Gastroesophageal sphincter (tissue), 4 donors: ENCODE measurements around the gene MRPL51. TPM values are rescaled to one million over a fixed set of nuclear protein-coding genes. Genes with fewer than 3 reads are reported as not detected.

Experiments used
- ATAC-seq: fragments of 150-250 bp; one replicate; pipeline ENCODE4 v1.9.1; 2016; ENCODE audit warnings: mild to moderate bottlenecking, moderate library complexity
- H3K27ac ChIP-seq, 4 donors: fragments of 200-600 bp; sonication (generic) in 3 of 4; 1 replicate in 3 of 4; 2 replicates in 1 of 4; pipeline ENCODE4 v1.5.1; 2016 to 2019
- H3K27me3 ChIP-seq: fragments of 200-600 bp; sonication (generic); one replicate; pipeline ENCODE4 v1.5.1; 2019
- H3K36me3 ChIP-seq, 2 donors: fragments of 200-600 bp; sonication (generic); one replicate each; pipeline ENCODE4 v1.5.1; 2019; ENCODE audit warnings: control low read depth in 1 of 2
- H3K4me1 ChIP-seq, 3 donors: fragments of 200-600 bp; sonication (generic); 1 replicate in 2 of 3; 2 replicates in 1 of 3; pipeline ENCODE4 v1.5.1; 2016 to 2019; ENCODE audit warnings: control low read depth in 2 of 3
- H3K4me3 ChIP-seq, 2 donors: fragments of 200-600 bp; sonication (generic); one replicate each; pipeline ENCODE4 v1.5.1; 2019; ENCODE audit warnings: mild to moderate bottlenecking in 1 of 2, moderate library complexity in 1 of 2
- H3K9me3 ChIP-seq, 3 donors: fragments of 200-600 bp; sonication (generic); one replicate each; pipeline ENCODE4 v1.5.1; 2017 to 2019; ENCODE audit warnings: control low read depth in 2 of 3
- EP300 ChIP-seq: sonication (generic); formaldehyde crosslinking; IDR thresholded peaks from one replicate; pipeline ENCODE4 v1.6.1; 2017; ENCODE audit warnings: antibody characterized with exemption, mild to moderate bottlenecking
- POLR2A ChIP-seq, 2 donors: fragments of 450-650 bp; IDR thresholded peaks; one replicate each; pipeline ENCODE4 v1.6.1; 2017; ENCODE audit warnings: antibody characterized with exemption in 2 of 2, mild to moderate bottlenecking in 2 of 2, moderate library complexity in 1 of 2
- POLR2AphosphoS5 ChIP-seq: sonication (generic); formaldehyde crosslinking; IDR thresholded peaks from one replicate; pipeline ENCODE4 v1.6.1; 2017; ENCODE audit warnings: antibody characterized with exemption
- WGBS, 2 donors: methylation state at CpG; one replicate each; pipeline ENCODE4 v1.1.5; 2018; ENCODE audit warnings: low coverage in 1 of 2; 5-methylcytosine and 5-hydroxymethylcytosine counted together
- total RNA-seq, 4 donors: library from RNA; depleted of rRNA; stranded (reverse); fragments of >200 nt; gene quantifications; one replicate each; pipeline ENCODE4 v1.1.0, GENCODE V29; 2016
- TF ChIP-seq, protein P1 (sequence below), 4 experiments: fragments of 200-600 bp in 2 of 4; fragments of 450-650 bp in 2 of 4; sonication (generic) in 1 of 4; IDR thresholded peaks; one replicate each; pipeline ENCODE4 v1.5.1; 2017 to 2019; ENCODE audit warnings: antibody characterized with exemption in 4 of 4, mild to moderate bottlenecking in 2 of 4, moderate library complexity in 2 of 4

MRPL51 gene
- 10 to 100 TPM; 51.0 to 99.3 (median 66.0) TPM for total RNA-seq

DNA sequence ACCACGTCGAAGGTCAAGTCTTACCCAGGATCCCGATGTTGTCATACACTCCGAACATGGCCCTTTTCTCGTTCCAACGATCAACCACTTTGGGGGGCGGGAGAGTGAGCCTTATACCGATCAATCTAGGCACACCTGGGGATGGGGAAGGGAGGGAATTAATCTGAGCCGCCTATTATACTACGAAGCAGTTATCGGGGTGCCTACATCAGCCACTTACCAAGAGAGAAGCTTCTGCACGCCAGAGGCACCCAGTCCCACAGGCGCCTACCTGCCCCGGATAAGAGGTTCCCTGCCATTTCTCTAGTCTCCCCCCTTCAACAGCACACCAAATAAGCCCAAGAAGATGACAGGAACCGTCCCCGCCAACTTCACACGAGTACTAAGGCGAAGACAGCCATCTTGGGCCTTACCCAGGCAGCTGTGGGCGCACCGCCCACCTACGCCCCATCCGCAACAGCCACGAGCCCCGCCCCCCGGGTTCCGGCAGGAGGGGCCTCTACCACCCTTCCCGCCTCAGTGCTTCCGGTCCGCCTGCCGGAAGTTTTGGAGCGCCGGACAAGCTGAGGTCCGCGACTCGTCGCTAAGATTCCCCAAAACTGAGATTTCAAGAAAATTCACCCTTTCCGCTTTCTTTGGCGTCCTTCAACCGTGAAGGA, at the start of gene MRPL51:
TSS of gene MRPL51 (minus strand) at position 425 of the 659 bp plus-strand sequence. CDS start at position 299, 126 bp downstream.
- 0 to 2% methylated on average over 5 to 13 of the region's 39 CpGs for WGBS, 2 donors
- Histone ChIP-seq H3K36me3 (peaks cover 0 to 38% of the 10 kb centered on the region in 2 donors), H3K4me3 (peak within 1 kb of the TSS; percentile 84 to 97), H3K27ac (peak within 1 kb of the TSS; percentile 93 to 99 (median 98)), H3K9me3 (no peaks in the 10 kb centered on the region), H3K4me1 (peaks cover 6 to 48% (median 7%) of the 10 kb centered on the region in 3 donors), H3K27me3 (no peaks in the 10 kb centered on the region)
- ATAC-seq = peak; percentile 95
- TF ChIP-seq EP300 (no peak), POLR2A (IDR thresholded peaks at IDR 0.05) (peak; percentile 69 to 77), POLR2AphosphoS5 (peak; percentile 91)
- TF ChIP-seq, protein P1, sequence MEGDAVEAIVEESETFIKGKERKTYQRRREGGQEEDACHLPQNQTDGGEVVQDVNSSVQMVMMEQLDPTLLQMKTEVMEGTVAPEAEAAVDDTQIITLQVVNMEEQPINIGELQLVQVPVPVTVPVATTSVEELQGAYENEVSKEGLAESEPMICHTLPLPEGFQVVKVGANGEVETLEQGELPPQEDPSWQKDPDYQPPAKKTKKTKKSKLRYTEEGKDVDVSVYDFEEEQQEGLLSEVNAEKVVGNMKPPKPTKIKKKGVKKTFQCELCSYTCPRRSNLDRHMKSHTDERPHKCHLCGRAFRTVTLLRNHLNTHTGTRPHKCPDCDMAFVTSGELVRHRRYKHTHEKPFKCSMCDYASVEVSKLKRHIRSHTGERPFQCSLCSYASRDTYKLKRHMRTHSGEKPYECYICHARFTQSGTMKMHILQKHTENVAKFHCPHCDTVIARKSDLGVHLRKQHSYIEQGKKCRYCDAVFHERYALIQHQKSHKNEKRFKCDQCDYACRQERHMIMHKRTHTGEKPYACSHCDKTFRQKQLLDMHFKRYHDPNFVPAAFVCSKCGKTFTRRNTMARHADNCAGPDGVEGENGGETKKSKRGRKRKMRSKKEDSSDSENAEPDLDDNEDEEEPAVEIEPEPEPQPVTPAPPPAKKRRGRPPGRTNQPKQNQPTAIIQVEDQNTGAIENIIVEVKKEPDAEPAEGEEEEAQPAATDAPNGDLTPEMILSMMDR (IDR thresholded peaks at IDR 0.05) = no peak

DNA sequence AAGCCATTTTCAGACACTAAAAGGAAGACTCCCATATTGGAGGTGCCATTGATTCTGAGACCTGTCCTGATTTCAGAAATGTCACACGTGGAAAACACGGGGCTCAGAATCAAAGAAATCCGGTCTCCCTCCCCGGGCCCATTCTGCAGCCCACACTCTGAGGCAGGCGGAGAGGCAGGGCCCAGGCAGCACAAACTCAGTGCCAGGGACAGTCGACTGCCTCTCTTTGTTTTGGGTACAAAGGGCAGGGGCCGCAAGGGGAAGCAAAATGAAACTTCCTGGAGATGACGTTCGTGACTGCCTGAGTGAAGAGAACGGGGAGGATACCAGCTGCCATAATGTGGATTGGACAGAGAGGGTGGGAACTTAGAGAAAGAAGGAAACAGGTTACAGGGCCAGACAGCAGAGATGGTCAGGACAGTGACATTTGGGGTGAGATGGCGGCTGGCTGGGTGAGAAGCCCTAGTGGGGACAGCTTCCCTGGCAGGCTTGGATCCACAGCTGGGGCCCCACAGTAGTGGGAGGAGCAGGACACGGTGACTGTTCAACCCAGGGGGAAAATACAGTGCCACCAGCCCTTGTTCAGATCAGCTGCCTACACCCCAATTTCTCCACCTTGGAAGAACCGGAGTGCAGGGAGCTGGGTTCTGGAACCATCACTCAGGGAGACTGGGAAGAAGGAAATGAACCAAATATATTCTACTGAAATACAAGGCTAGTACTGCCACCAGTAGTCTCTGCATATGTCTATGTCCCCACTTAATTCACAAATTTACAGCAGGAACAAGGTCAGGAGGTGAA, 49.3 kb upstream of the MRPL51 start:
- Histone ChIP-seq H3K4me1 (peaks cover 0 to 52% (median 19%) of the 10 kb centered on the region in 3 donors), H3K27me3 (no peaks in the 10 kb centered on the region), H3K9me3 (no peaks in the 10 kb centered on the region), H3K4me3 (no peak overlapping the region), H3K36me3 (peaks cover 0 to 84% of the 10 kb centered on the region in 2 donors), H3K27ac (peak overlapping the region in 3 of 4 donors; percentile 15 to 99 (median 96))
- no peak for ATAC-seq
- WGBS, 2 donors = 83 to 86% methylated on average over 6 to 8 of the region's 13 CpGs
- no peak for TF ChIP-seq POLR2AphosphoS5
- TF ChIP-seq, protein P1 (IDR thresholded peaks at IDR 0.05) = no peak
- no peak for TF ChIP-seq POLR2A (IDR thresholded peaks at IDR 0.05)
- TF ChIP-seq EP300 = no peak

DNA sequence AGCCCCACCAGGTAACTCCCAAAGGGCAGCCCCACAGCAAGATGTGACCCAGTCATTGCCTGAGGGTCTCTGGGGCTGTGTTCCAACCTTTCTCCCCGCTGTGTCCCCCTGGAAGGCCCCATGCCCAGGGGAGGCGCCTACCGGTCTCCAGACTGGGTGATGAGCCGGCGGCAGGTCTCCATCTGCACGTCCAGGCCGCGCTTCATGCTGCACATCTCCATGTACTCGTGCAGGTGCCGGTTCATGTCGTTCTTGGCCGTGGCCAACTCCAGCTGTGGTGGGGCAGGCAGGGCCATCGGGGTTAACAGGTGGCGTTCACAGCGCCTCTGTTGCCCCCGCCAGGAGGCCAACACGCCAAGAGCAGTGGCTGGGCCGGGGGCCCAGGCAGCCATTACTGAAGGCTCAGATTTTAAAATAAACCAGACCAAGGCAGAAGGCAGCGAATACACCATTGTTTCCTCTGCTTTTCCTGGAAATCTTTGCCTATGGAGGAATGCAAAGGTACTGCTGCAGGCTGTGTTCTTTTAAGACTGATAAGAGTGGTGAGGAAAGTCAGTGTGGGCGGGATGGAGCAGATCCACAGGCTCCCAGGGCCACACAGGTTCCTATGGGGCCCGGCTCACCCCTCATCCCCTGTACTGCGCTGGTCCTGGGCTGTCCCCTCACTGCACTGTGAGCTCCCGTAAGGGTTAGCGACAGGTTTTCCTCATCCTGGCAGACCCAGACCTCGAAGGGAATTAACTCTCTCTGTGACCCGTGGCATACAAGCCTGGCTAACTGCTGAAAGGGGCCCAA, 48.5 kb upstream of the MRPL51 start:
- Histone ChIP-seq H3K27me3 (no peaks in the 10 kb centered on the region), H3K4me3 (no peak overlapping the region), H3K27ac (peak overlapping the region in 3 of 4 donors; percentile 84 to 99 (median 96)), H3K36me3 (peaks cover 0 to 84% of the 10 kb centered on the region in 2 donors), H3K9me3 (no peaks in the 10 kb centered on the region), H3K4me1 (peaks cover 0 to 56% (median 22%) of the 10 kb centered on the region in 3 donors)
- 60 to 79% methylated on average over 1 to 4 of the region's 26 CpGs for WGBS, 2 donors
- no peak for TF ChIP-seq POLR2A (IDR thresholded peaks at IDR 0.05)
- TF ChIP-seq, protein P1 (IDR thresholded peaks at IDR 0.05) = no peak
- TF ChIP-seq POLR2AphosphoS5 = no peak
- TF ChIP-seq EP300 = no peak
- ATAC-seq = no peak

DNA sequence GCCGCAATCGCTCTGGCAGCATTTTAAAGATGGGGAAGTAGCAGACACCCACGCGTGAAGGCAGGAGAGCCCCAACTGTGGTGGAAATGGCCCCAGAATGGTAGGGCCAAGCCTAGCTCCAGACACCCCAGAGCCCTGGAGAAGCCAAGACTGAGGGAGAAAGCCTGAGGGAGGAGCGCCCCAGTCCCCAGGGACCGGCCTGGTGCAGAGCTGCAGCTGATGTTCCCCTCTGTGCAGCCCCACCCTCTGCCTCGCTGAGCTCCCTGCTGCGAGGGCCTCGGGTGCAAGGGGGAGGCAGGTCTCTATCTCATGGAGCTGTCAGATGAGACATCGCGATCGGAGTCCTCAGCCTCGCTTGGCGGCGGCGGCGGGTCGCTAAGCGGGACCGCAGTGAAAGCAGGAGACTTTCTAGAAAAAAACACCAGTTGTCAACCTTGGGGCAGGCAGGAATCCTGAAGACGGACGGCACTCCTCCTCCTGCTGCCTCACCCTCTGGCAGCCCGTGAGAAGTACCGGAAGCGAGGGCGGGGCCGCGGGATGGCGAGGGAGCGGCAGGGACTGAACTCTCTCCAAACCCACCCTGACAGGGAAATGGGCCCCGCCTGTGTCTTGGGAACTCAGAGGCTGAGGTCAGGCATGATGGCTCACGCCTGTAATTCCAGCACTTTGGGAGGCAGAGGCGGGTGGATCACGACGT, 47.3 kb upstream of the MRPL51 start:
- Histone ChIP-seq H3K4me3 (peak overlapping the region in 1 of 2 donors; percentile 3), H3K36me3 (peaks cover 0 to 82% of the 10 kb centered on the region in 2 donors), H3K4me1 (peaks cover 0 to 69% (median 32%) of the 10 kb centered on the region in 3 donors), H3K9me3 (no peaks in the 10 kb centered on the region), H3K27me3 (no peaks in the 10 kb centered on the region), H3K27ac (peak overlapping the region; percentile 3 to 99 (median 90))
- TF ChIP-seq POLR2AphosphoS5 (peak; percentile 83), EP300 (no peak), POLR2A (IDR thresholded peaks at IDR 0.05) (no peak)
- TF ChIP-seq, protein P1 (IDR thresholded peaks at IDR 0.05) = peak in 1 of 4 experiments; percentile 18
- 10 to 11% methylated on average over 2 to 14 of the region's 35 CpGs for WGBS, 2 donors
- peak; percentile 94 for ATAC-seq
